NCI-H187 (cell line): ENCODE data around the gene ASPA.

Experiments used
- DNase-seq, 2 experiments: peaks; one replicate each; lab custom pipeline; 2025; lab: John Stamatoyannopoulos, UW

The ASPA gene

GRCh38 chr17:3534881-3535252 is 59.1 kb downstream of the ASPA start:
- no peak for DNase-seq

- DNase-seq = peak in 1 of 2 experiments; percentile 9
These were observed 59.6 kb downstream of the ASPA start for GRCh38 chr17:3535253-3535995.

GRCh38 chr17:3536716-3537115 is 60.9 kb downstream of the ASPA start:
- DNase-seq = no peak

- no peak for DNase-seq
These were observed 64.2 kb downstream of the ASPA start for GRCh38 chr17:3539881-3540540.

- no peak for DNase-seq
These were observed 66.8 kb downstream of the ASPA start for GRCh38 chr17:3542410-3543088.

GRCh38 chr17:3543453-3543852 is 67.7 kb downstream of the ASPA start:
- DNase-seq = no peak

GRCh38 chr17:3544365-3544764 is 68.6 kb downstream of the ASPA start:
- no peak for DNase-seq

GRCh38 chr17:3545151-3545550 is 69.4 kb downstream of the ASPA start:
- no peak for DNase-seq

- no peak for DNase-seq
These were observed 70.7 kb downstream of the ASPA start for GRCh38 chr17:3546521-3546920.

- DNase-seq = no peak
These were observed 71.2 kb downstream of the ASPA start for GRCh38 chr17:3546997-3547396.

- DNase-seq = no peak
These were observed 71.8 kb downstream of the ASPA start for GRCh38 chr17:3547628-3548027.

- no peak for DNase-seq
These were observed 73.9 kb downstream of the ASPA start for GRCh38 chr17:3549610-3550162.

- no peak for DNase-seq
These were observed 75.4 kb downstream of the ASPA start for GRCh38 chr17:3551189-3551588.

GRCh38 chr17:3552916-3553315 is 77.1 kb downstream of the ASPA start:
- DNase-seq = no peak
